GM19324 (cell line): ENCODE results near the gene CHDH.
A peak's percentile ranks its signal among the peaks of the same experiment; 100 is the strongest.

Source experiments
- ATAC-seq: cut with Tn5 transposase; IDR thresholded peaks from one replicate; pipeline ENCODE4 v1.9.1; 2021; ENCODE audit warnings: mild to moderate bottlenecking, moderate library complexity; ENCODE audit not compliant: unreplicated experiment, low FRiP score

CHDH gene

GRCh38 chr3:53846134-53846850, at the start of gene CHDH, which contains the start of gene IL17RB:
Gene CHDH, minus strand, starts transcription at chr3:53846419. Its CDS starts 22,411 bp downstream, at chr3:53824008.
Gene IL17RB, plus strand, starts transcription at chr3:53846568. Its CDS starts 21 bp downstream, at chr3:53846589.
- ATAC-seq: peak; percentile 55

- no peak for ATAC-seq
Observed at GRCh38 chr3:53892286-53892637, 46.0 kb upstream of the CHDH start.

GRCh38 chr3:53891497-53892285, 45.5 kb upstream of the CHDH start, which contains the start of gene SELENOK:
Gene SELENOK, minus strand, starts transcription at chr3:53891859.
- ATAC-seq: peak; percentile 97

- no peak for ATAC-seq
Observed at GRCh38 chr3:53890726-53891475, 44.7 kb upstream of the CHDH start.

- no peak for ATAC-seq
Observed at GRCh38 chr3:53888232-53888631, 42.0 kb upstream of the CHDH start.

- no peak for ATAC-seq
Observed at GRCh38 chr3:53887446-53887845, 41.2 kb upstream of the CHDH start.

GRCh38 chr3:53885239-53885638, 39.0 kb upstream of the CHDH start:
- no peak for ATAC-seq

- ATAC-seq: no peak
Observed at GRCh38 chr3:53884623-53885022, 38.4 kb upstream of the CHDH start.

- ATAC-seq: no peak
Observed at GRCh38 chr3:53883008-53883407, 36.8 kb upstream of the CHDH start.

- peak; percentile 88 for ATAC-seq
Observed at GRCh38 chr3:53881691-53882593, 35.7 kb upstream of the CHDH start, which contains the start of gene ACTR8. Gene ACTR8, minus strand, starts transcription at chr3:53882152. Its CDS starts 51 bp downstream, at chr3:53882101.

GRCh38 chr3:53880396-53881345, 34.5 kb upstream of the CHDH start:
- ATAC-seq: no peak

GRCh38 chr3:53865732-53866499, 19.7 kb upstream of the CHDH start:
- ATAC-seq: no peak

- ATAC-seq: no peak
Observed at GRCh38 chr3:53863145-53863544, 16.9 kb upstream of the CHDH start.

GRCh38 chr3:53862241-53862640, 16.0 kb upstream of the CHDH start:
- no peak for ATAC-seq

- ATAC-seq: no peak
Observed at GRCh38 chr3:53860196-53860595, 14.0 kb upstream of the CHDH start.

- ATAC-seq: no peak
Observed at GRCh38 chr3:53859178-53859577, 13.0 kb upstream of the CHDH start.

GRCh38 chr3:53858096-53858741, 12.0 kb upstream of the CHDH start:
- ATAC-seq: no peak

GRCh38 chr3:53856964-53857363, 10.7 kb upstream of the CHDH start:
- no peak for ATAC-seq
